Upper lobe of left lung (tissue), 6 donors: ENCODE measurements around the gene TLE3. TPM values are rescaled to one million over a fixed set of nuclear protein-coding genes. Genes with fewer than 3 reads are reported as not detected.
A peak's percentile ranks its signal among the peaks of the same experiment; 100 is the strongest.

Experiments used
- ATAC-seq, 2 donors: fragments of 200-7000 bp; cut with Tn5 transposase; one replicate each; pipeline ENCODE4 v1.9.1; 2022; ENCODE audit warnings: mild to moderate bottlenecking in 2 of 2, moderate library complexity in 2 of 2; ENCODE audit not compliant: low FRiP score in 2 of 2
- DNase-seq, 2 donors: peaks; one replicate each; pipeline ENCODE4 v3.0.0-alpha.2; 2019 to 2020
- H3K27ac ChIP-seq, 4 donors: fragments of 200-600 bp; sonication (generic); one replicate each; pipeline ENCODE4 v1.5.1; 2016 to 2019
- H3K27me3 ChIP-seq, 4 donors: fragments of 200-600 bp; sonication (generic); one replicate each; pipeline ENCODE4 v1.5.1; 2017 to 2019
- H3K36me3 ChIP-seq, 4 donors: fragments of 200-600 bp; sonication (generic); one replicate each; pipeline ENCODE4 v1.5.1; 2016 to 2019
- H3K4me1 ChIP-seq, 4 donors: fragments of 200-600 bp; sonication (generic); one replicate each; pipeline ENCODE4 v1.5.1; 2018 to 2019
- H3K4me3 ChIP-seq, 4 donors: fragments of 200-600 bp; sonication (generic); one replicate each; pipeline ENCODE4 v1.5.1; 2017 to 2019; ENCODE audit warnings: mild to moderate bottlenecking in 2 of 4, moderate library complexity in 1 of 4
- H3K9me3 ChIP-seq, 4 donors: fragments of 200-600 bp; sonication (generic); one replicate each; pipeline ENCODE4 v1.5.1; 2018 to 2019
- EP300 ChIP-seq, 4 donors: sonication (generic); formaldehyde crosslinking; IDR thresholded peaks; one replicate each; pipeline ENCODE4 v1.5.1; 2017; ENCODE audit warnings: antibody characterized with exemption in 4 of 4, control low read depth in 2 of 4
- POLR2A ChIP-seq, 4 donors: fragments of 450-650 bp; IDR thresholded peaks; one replicate each; pipeline ENCODE4 v1.5.1; 2016 to 2017; ENCODE audit warnings: antibody characterized with exemption in 4 of 4, mild to moderate bottlenecking in 2 of 4
- POLR2AphosphoS5 ChIP-seq, 2 donors: sonication (generic); formaldehyde crosslinking; IDR thresholded peaks; one replicate each; pipeline ENCODE4 v1.5.1; 2017; ENCODE audit warnings: antibody characterized with exemption in 2 of 2
- WGBS, 2 donors: methylation state at CpG; one replicate each; pipeline ENCODE4 v1.1.5; 2017 to 2018; 5-methylcytosine and 5-hydroxymethylcytosine counted together
- total RNA-seq, 6 donors: library from RNA; depleted of rRNA in 4 of 6; stranded (reverse); fragments of >200 nt in 4 of 6; gene quantifications; one replicate each; pipeline versions ENCODE4 v1.1.0 to v1.2.1, GENCODE V29; 2016 to 2021
- TF ChIP-seq, protein P1 (sequence below), 6 experiments: fragments of 450-650 bp in 4 of 6; fragments of 200-600 bp in 2 of 6; sonication (generic) in 2 of 6; IDR thresholded peaks; one replicate each; pipeline ENCODE4 v1.5.1; 2016 to 2019; ENCODE audit warnings: antibody characterized with exemption in 6 of 6
- donor health status: DM: no; HTN: no; CAD: no; lungs with moderate emphysema.
- donor health status: DM: no; HTN: yes; CAD: no; lungs with severe emphysema.

Gene TLE3
- total RNA-seq, 6 donors from 2014 or later = 52.2 to 140 (median 80.6) TPM

DNA sequence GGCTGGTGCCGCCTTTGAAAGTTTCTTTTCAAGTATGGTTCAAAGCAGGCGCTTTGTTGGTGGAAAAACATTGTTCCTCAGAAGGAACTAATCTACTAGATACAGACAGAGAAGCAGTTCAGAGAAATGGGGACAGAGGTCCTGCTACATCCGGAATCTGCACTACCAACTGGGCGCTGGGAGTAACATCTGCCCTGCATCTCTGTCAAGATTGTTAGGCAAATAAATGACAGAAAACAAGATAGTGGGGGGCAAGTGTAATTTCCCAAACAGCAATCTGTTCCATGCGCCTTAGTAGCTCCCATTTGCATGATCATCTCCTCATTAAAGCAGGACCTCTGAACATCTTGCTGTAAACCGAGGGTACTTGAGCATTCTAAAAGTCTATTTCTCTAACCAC, 17.4 kb downstream of the TLE3 start:
- peaks cover 22 to 37% (median 26%) of the 10 kb centered on the region in 4 donors for H3K4me1 ChIP-seq
- no peak overlapping the region for H3K4me3 ChIP-seq
- peaks cover 0 to 63% (median 53%) of the 10 kb centered on the region in 4 donors for H3K36me3 ChIP-seq
- TF ChIP-seq POLR2A (IDR thresholded peaks at IDR 0.05) = no peak
- no peak for DNase-seq
- 85 to 88% methylated on average over 6 of the region's 6 CpGs for WGBS, 2 donors
- no peak overlapping the region for H3K27ac ChIP-seq
- no peak for ATAC-seq
- no peaks in the 10 kb centered on the region for H3K27me3 ChIP-seq
- no peaks in the 10 kb centered on the region for H3K9me3 ChIP-seq

DNA sequence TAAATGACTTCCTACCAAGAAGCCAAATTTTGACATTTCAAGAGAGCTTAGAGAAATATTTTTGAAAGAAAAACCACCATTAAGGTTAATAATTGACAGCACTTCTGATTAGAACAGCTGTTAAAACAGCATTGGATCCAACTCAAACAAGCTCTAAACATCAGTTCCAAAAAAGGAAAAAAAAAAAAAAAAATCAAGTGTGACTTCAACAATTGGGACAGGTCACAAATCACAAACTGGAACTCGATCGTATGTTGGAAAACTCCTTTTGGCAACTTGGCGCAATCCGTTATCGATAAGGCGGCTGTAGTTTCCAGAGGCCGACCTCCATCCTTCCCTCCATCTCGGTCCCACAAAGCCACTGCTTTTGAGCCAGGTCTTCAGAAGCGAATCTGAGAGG, 17.8 kb downstream of the TLE3 start:
- 70 to 85% methylated on average over 9 of the region's 9 CpGs for WGBS, 2 donors
- Histone ChIP-seq H3K9me3 (no peaks in the 10 kb centered on the region), H3K27me3 (no peaks in the 10 kb centered on the region), H3K36me3 (peaks cover 0 to 64% (median 53%) of the 10 kb centered on the region in 4 donors), H3K4me3 (no peak overlapping the region), H3K27ac (no peak overlapping the region), H3K4me1 (peaks cover 22 to 37% (median 26%) of the 10 kb centered on the region in 4 donors)
- no peak for ATAC-seq
- no peak for TF ChIP-seq POLR2AphosphoS5 (IDR thresholded peaks at IDR 0.05)
- no peak for TF ChIP-seq POLR2A (IDR thresholded peaks at IDR 0.05)
- TF ChIP-seq, protein P1, sequence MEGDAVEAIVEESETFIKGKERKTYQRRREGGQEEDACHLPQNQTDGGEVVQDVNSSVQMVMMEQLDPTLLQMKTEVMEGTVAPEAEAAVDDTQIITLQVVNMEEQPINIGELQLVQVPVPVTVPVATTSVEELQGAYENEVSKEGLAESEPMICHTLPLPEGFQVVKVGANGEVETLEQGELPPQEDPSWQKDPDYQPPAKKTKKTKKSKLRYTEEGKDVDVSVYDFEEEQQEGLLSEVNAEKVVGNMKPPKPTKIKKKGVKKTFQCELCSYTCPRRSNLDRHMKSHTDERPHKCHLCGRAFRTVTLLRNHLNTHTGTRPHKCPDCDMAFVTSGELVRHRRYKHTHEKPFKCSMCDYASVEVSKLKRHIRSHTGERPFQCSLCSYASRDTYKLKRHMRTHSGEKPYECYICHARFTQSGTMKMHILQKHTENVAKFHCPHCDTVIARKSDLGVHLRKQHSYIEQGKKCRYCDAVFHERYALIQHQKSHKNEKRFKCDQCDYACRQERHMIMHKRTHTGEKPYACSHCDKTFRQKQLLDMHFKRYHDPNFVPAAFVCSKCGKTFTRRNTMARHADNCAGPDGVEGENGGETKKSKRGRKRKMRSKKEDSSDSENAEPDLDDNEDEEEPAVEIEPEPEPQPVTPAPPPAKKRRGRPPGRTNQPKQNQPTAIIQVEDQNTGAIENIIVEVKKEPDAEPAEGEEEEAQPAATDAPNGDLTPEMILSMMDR (IDR thresholded peaks at IDR 0.05) = no peak
- no peak for TF ChIP-seq EP300 (IDR thresholded peaks at IDR 0.05)
- no peak for DNase-seq

DNA sequence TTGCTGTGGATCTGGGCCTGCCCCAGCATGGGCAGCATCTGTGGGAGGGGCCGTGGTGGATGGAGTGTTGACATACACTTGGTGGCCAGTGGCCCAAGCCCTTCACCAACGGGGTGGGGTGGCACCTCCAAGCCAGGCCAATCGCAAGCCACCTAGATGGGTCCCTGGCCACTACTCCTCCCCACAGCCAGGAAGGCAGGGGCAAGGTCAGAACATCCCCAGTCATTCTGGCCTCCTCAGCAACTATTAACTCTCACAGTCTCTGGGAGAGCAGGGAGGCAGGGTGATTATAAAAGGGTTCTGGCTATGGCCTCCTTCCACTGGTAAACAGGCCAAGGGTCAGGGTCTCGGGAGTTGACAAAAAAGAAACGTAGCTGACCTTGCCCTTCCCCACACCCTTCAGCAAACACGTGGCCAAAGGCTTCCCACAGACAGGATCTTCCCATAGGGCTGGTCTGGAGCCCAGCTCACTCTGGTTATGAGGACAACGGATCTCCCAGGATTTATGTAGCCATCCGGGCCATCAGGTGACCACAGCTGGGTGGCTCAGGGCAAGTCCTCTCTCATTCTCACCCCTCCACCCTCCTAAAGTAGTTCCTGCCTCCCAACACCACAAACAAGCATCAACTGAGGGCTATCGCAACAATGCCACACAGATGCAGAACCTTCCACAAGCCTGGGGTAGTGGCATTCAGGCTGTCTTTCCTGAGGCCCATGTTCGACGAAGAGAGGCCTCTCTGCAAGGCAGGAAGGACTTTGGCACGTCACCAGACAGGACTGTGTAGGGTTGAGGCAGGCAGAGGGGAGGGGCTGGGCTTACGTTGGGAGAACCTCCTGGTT, 18.9 kb downstream of the TLE3 start:
- peaks cover 7 to 64% (median 54%) of the 10 kb centered on the region in 4 donors for H3K36me3 ChIP-seq
- no peak for ATAC-seq

DNA sequence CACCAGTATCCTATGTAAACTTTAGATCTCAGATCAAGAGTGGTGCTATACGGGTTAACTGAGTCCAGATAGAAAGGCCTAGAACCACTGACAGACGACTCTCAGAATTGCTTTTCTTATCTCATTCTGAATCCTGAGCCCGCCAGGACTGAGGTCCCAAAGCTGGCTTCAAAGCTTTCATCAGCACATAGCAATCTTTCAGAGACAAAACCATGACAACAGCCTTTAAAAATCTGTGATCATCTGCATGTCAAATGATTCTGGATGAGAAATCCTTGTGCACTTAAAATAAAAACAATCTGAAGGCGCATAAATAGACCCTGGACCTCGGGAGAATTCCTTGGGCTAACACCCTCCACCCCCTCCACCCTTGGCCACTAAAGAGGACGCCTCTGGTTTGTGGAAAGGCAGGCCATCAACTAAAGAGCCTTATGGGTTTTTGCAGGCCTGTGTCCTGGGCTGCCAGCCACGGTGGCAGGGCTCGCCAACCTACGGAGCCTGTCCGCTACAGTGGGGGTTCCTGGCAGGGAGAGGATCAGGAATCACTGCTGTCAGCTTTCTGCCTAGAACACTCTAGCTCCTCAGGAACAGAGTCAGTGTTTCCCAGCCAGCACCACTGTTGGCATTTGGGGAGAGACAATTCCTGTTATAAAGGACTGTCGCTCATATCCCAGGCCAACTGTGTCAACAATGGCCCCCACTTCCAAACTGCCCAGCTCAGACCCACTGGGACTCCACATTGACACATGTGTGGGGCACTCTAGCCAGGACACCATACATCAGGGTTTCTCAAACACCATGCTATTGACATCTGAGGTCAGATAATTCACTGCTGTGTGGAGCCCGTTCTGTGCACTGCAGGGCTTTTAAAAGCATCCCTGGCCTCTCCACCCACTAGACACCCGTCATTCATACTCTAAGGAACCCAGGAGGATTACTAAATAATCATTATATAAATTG, 20.2 kb downstream of the TLE3 start:
- Histone ChIP-seq H3K4me1 (peaks cover 22 to 27% (median 26%) of the 10 kb centered on the region in 4 donors), H3K27ac (no peak overlapping the region), H3K36me3 (peaks cover 10 to 65% (median 55%) of the 10 kb centered on the region in 4 donors), H3K4me3 (no peak overlapping the region), H3K9me3 (no peaks in the 10 kb centered on the region), H3K27me3 (no peaks in the 10 kb centered on the region)
- peak in 1 of 2 donors; percentile 69 for DNase-seq
- TF ChIP-seq, protein P1 (IDR thresholded peaks at IDR 0.05) = no peak
- TF ChIP-seq EP300 (IDR thresholded peaks at IDR 0.05) (no peak), POLR2AphosphoS5 (IDR thresholded peaks at IDR 0.05) (no peak), POLR2A (IDR thresholded peaks at IDR 0.05) (no peak)
- ATAC-seq = peak in 1 of 2 donors; percentile 47
- WGBS, 2 donors = 60 to 89% methylated on average over 13 of the region's 13 CpGs

More for the DNA sequence above, 18.9 kb downstream of the TLE3 start:
- TF ChIP-seq POLR2A (IDR thresholded peaks at IDR 0.05) (no peak), EP300 (IDR thresholded peaks at IDR 0.05) (no peak), POLR2AphosphoS5 (IDR thresholded peaks at IDR 0.05) (no peak)
- TF ChIP-seq, protein P1 (IDR thresholded peaks at IDR 0.05) = no peak
- H3K4me3 ChIP-seq = no peak overlapping the region
- H3K9me3 ChIP-seq = no peaks in the 10 kb centered on the region
- H3K27ac ChIP-seq = no peak overlapping the region
- peaks cover 22 to 28% (median 26%) of the 10 kb centered on the region in 4 donors for H3K4me1 ChIP-seq
- DNase-seq = no peak
- no peaks in the 10 kb centered on the region for H3K27me3 ChIP-seq
- WGBS, 2 donors = 55 to 72% methylated on average over 9 to 13 of the region's 13 CpGs

DNA sequence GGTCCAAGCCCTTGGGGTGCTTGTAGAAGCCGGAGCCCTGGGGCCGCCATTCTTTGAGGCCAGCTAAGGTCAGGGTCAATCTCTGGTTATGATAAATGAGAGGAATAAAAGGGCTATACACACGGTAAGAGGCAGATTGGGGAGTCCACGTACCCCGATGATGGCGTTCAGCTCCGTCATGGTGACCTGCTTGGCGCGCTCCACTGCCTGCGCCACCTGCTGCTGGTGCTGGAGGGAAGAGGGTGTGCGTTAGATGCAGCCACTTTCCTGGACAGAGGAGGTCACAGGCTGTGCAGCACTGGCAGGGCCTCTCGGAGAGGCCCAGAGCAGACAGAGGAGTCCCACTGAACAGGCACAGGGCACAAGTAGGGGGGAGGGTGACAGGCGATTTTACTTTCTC, 23.3 kb downstream of the TLE3 start:
- no peak overlapping the region for H3K27ac ChIP-seq
- no peak overlapping the region for H3K4me3 ChIP-seq
- no peaks in the 10 kb centered on the region for H3K27me3 ChIP-seq
- H3K9me3 ChIP-seq = no peaks in the 10 kb centered on the region
- peaks cover 16 to 69% (median 63%) of the 10 kb centered on the region in 4 donors for H3K36me3 ChIP-seq
- no peak for DNase-seq
- TF ChIP-seq, protein P1 (IDR thresholded peaks at IDR 0.05) = no peak
- TF ChIP-seq EP300 (IDR thresholded peaks at IDR 0.05) (no peak), POLR2AphosphoS5 (IDR thresholded peaks at IDR 0.05) (no peak), POLR2A (IDR thresholded peaks at IDR 0.05) (no peak)
- H3K4me1 ChIP-seq = peaks cover 13 to 26% (median 19%) of the 10 kb centered on the region in 4 donors
- 92 to 94% methylated on average over 12 to 13 of the region's 13 CpGs for WGBS, 2 donors
- ATAC-seq = no peak
